Raji (cell line): ENCODE data around the gene MRPL44.

Experiments
- POLR2A ChIP-seq: IDR thresholded peaks from 2 replicates; pipeline ENCODE4 v1.6.1; 2011; ENCODE audit warnings: low read depth, low read length, control low read depth; ENCODE audit not compliant: insufficient read depth

MRPL44 gene

GRCh38 chr2:224011837-224012236 lies 54.6 kb downstream of the MRPL44 start:
- no peak for TF ChIP-seq POLR2A

- no peak for TF ChIP-seq POLR2A
Observed at GRCh38 chr2:224014336-224014735, 57.1 kb downstream of the MRPL44 start.

GRCh38 chr2:224016963-224017362 lies 59.7 kb downstream of the MRPL44 start:
- no peak for TF ChIP-seq POLR2A
